HepG2 (cell line): ENCODE results near the gene AKAP7. TPM values are rescaled to one million over a fixed set of nuclear protein-coding genes. Genes with fewer than 3 reads are reported as not detected.

ENCODE experiments used
- ATAC-seq: fragments of 200-7000 bp; cut with Tn5 transposase; 3 replicates; pipeline ENCODE4 v1.9.1; 2020; ENCODE audit warnings: mild to moderate bottlenecking, moderate library complexity
- BruUV-seq: library from RNA; stranded (reverse); fragments of 400-500 nt; replicated peaks from 2 replicates; lab custom pipeline; 2021; lab: Mats Ljungman, UMichigan
- CTCF ChIA-PET: fragments of 300-600 bp; formaldehyde crosslinking; extraction: SDS; loops from one replicate; lab custom pipeline; 2021; ENCODE audit warnings: low total read pairs, inconsistent platforms, low intra/inter-chr PET ratio; lab: Yijun Ruan, JAX
- POLR2A ChIA-PET: fragments of 350-600 bp; sonication (Branson Sonifier 250); formaldehyde crosslinking; loops from one replicate; lab custom pipeline; 2020; ENCODE audit warnings: antibody characterized with exemption, inconsistent platforms; lab: Yijun Ruan, JAX
- DNase-seq: peaks from one replicate; pipeline ENCODE4 v3.0.0-alpha.2; 2015; ENCODE audit warnings: low spot score
- FAIRE-seq: peaks from 3 replicates; lab custom pipeline; 2011; peaks lifted over from hg19 to GRCh38; lab: Jason Lieb, UNC
- H2AFZ ChIP-seq: one replicate; pipeline ENCODE4 v1.6.1; 2011; ENCODE audit warnings: low read length, inconsistent platforms
- H3K27ac ChIP-seq: fragments of 300-600 bp; 3 replicates; pipeline ENCODE4 v1.8.0; 2011; ENCODE audit warnings: mixed run types, mild to moderate bottlenecking, mixed read lengths, low read length, inconsistent platforms; ENCODE audit not compliant: insufficient read depth; ENCODE audit errors: extremely low read length
- H3K27me3 ChIP-seq, 2 experiments: fragments of 200-600 bp in 1 of 2; 2 replicates in 1 of 2; 3 replicates in 1 of 2; pipeline versions ENCODE4 v1.6.0 to v1.8.0; 2011; ENCODE audit warnings: low read length in 2 of 2, mild to moderate bottlenecking in 2 of 2, moderate library complexity in 2 of 2, inconsistent platforms in 1 of 2; ENCODE audit not compliant: insufficient read depth in 2 of 2, control insufficient read depth in 1 of 2
- H3K36me3 ChIP-seq, 2 experiments: fragments of 200-600 bp in 1 of 2; replicated peaks in 1 of 2; 2 replicates in 1 of 2; 3 replicates in 1 of 2; pipeline versions ENCODE4 v1.5.1 to v1.8.0; 2011; ENCODE audit warnings: low read length in 2 of 2, inconsistent platforms in 1 of 2; ENCODE audit not compliant: insufficient read depth in 2 of 2, control insufficient read depth in 1 of 2
- H3K4me1 ChIP-seq: 2 replicates; pipeline ENCODE4 v1.5.1; 2012; ENCODE audit warnings: low read length, inconsistent platforms; ENCODE audit not compliant: insufficient read depth
- H3K4me2 ChIP-seq: 2 replicates; pipeline ENCODE4 v1.6.0; 2011; ENCODE audit warnings: low read depth, low read length, inconsistent platforms
- H3K4me3 ChIP-seq, 3 experiments: fragments of 200-600 bp in 1 of 3; sonication (generic), shearing (Covaris generic) in 1 of 3; replicated peaks in 1 of 3; 2 replicates each; pipeline ENCODE4 v1.5.1; 2011 to 2016; ENCODE audit warnings: low read length in 3 of 3, inconsistent platforms in 2 of 3, low read depth in 2 of 3, mild to moderate bottlenecking in 2 of 3, control low read depth in 1 of 3, mixed read lengths in 1 of 3; ENCODE audit not compliant: insufficient read depth in 1 of 3
- H3K79me2 ChIP-seq: one replicate; pipeline ENCODE4 v1.6.1; 2011; ENCODE audit warnings: low read length, inconsistent platforms; ENCODE audit not compliant: insufficient read depth
- H3K9ac ChIP-seq: 2 replicates; pipeline ENCODE4 v1.6.0; 2011; ENCODE audit warnings: mild to moderate bottlenecking, low read depth, low read length, inconsistent platforms; ENCODE audit not compliant: insufficient read depth
- H3K9me3 ChIP-seq: 2 replicates; pipeline ENCODE4 v1.5.1; 2012; ENCODE audit warnings: mild to moderate bottlenecking, low read length
- H4K20me1 ChIP-seq: 2 replicates; pipeline ENCODE4 v1.6.0; 2011; ENCODE audit warnings: inconsistent platforms, mild to moderate bottlenecking, low read length, moderate library complexity; ENCODE audit not compliant: insufficient read depth
- DZIP1 ChIP-seq: sonication (generic); formaldehyde crosslinking; IDR thresholded peaks from 2 replicates; pipeline ENCODE4 v1.5.0; 2020; ENCODE audit warnings: mild to moderate bottlenecking, missing genetic modification reagents
- NR1H2 ChIP-seq: sonication (generic); formaldehyde crosslinking; IDR thresholded peaks from 2 replicates; pipeline ENCODE4 v1.8.1; 2022; ENCODE audit warnings: low read depth, missing genetic modification reagents, borderline replicate concordance
- POLR2A ChIP-seq, 2 experiments: IDR thresholded peaks; 2 replicates each; pipeline ENCODE4 v1.6.1; 2011; ENCODE audit warnings: low read depth in 2 of 2, low read length in 2 of 2, mild to moderate bottlenecking in 1 of 2, moderate library complexity in 1 of 2; ENCODE audit not compliant: insufficient read depth in 1 of 2
- RAD51 ChIP-seq: fragments of 450-650 bp; IDR thresholded peaks from 2 replicates; pipeline ENCODE4 v1.6.1; 2016; ENCODE audit warnings: borderline replicate concordance
- SALL2 ChIP-seq: sonication (generic); formaldehyde crosslinking; IDR thresholded peaks from 2 replicates; pipeline ENCODE4 v1.8.1; 2023; ENCODE audit warnings: mild to moderate bottlenecking, missing genetic modification reagents, inconsistent platforms
- TCF7L2 ChIP-seq: IDR thresholded peaks from 2 replicates; pipeline ENCODE4 v1.6.1; 2011; ENCODE audit warnings: mild to moderate bottlenecking, low read depth, low read length, moderate library complexity
- TFDP1 ChIP-seq: IDR thresholded peaks from 2 replicates; pipeline ENCODE4 v1.6.1; 2016; ENCODE audit warnings: missing compliant biosample characterization, missing genetic modification reagents, borderline replicate concordance
- TRAFD1 ChIP-seq: sonication (generic); formaldehyde crosslinking; IDR thresholded peaks from 2 replicates; pipeline ENCODE4 v1.5.1; 2020; ENCODE audit warnings: missing genetic modification reagents, mild to moderate bottlenecking, borderline replicate concordance
- ZNF331 ChIP-seq: sonication (generic); formaldehyde crosslinking; IDR thresholded peaks from 2 replicates; pipeline ENCODE4 v1.4.0; 2020; ENCODE audit warnings: missing genetic modification reagents
- ZNF460 ChIP-seq: sonication (generic); formaldehyde crosslinking; IDR thresholded peaks from 2 replicates; pipeline ENCODE4 v1.5.1; 2020; ENCODE audit warnings: missing genetic modification reagents, mild to moderate bottlenecking, borderline replicate concordance
- ZNF549 ChIP-seq: sonication (generic); formaldehyde crosslinking; IDR thresholded peaks from 2 replicates; pipeline ENCODE4 v1.5.0; 2020; ENCODE audit warnings: missing genetic modification reagents
- ZNF558 ChIP-seq: sonication (generic); formaldehyde crosslinking; IDR thresholded peaks from 2 replicates; pipeline ENCODE4 v1.9.0; 2022; ENCODE audit warnings: mild to moderate bottlenecking, missing genetic modification reagents, borderline replicate concordance
- ZNF687 ChIP-seq: sonication (generic); formaldehyde crosslinking; IDR thresholded peaks from 2 replicates; pipeline ENCODE4 v1.5.1; 2020; ENCODE audit warnings: mild to moderate bottlenecking, missing genetic modification reagents, moderate library complexity
- ZNF788 ChIP-seq: sonication (generic); formaldehyde crosslinking; IDR thresholded peaks from 2 replicates; pipeline ENCODE4 v1.5.0; 2020; ENCODE audit warnings: mild to moderate bottlenecking, missing genetic modification reagents, borderline replicate concordance
- ZNF83 ChIP-seq: sonication (generic); formaldehyde crosslinking; IDR thresholded peaks from 2 replicates; pipeline ENCODE4 v1.4.0; 2020; ENCODE audit warnings: missing genetic modification reagents, mild to moderate bottlenecking, borderline replicate concordance
- WGBS: methylation state at CpG from one replicate; pipeline ENCODE4 v1.1.6; 2017; ENCODE audit warnings: low lambda C conversion rate; 5-methylcytosine and 5-hydroxymethylcytosine counted together
- in situ Hi-C: cut with HindIII; loops from 2 replicates; pipeline ENCODE4 v1.10.0; 2017; ENCODE audit warnings: low pct_unique_long_range_greater_than_20kb; ENCODE audit not compliant: extremely low pct_ligation_motif_present
- intact Hi-C: fragments of 100-400 bp; cut with micrococcal nuclease; formaldehyde crosslinking; loops from one replicate; pipeline ENCODE4 v1.10.0; 2022; ENCODE audit not compliant: unreplicated experiment
- polyA plus RNA-seq, 8 experiments: library from polyadenylated mRNA; depleted of rRNA in 3 of 8; stranded (reverse) in 7 of 8; unstranded in 1 of 8; fragments of >200 nt; fragmentation: Illumina TruSeq in 4 of 8; extraction: Trizol in 4 of 8; gene quantifications; 2 replicates each; pipeline versions ENCODE4 v1.2.1 to v1.2.3, GENCODE V29; 2011 to 2016; ENCODE audit warnings: low read depth in 4 of 8, missing spikeins in 1 of 8, mixed read lengths in 1 of 8; ENCODE audit not compliant: insufficient read depth in 1 of 8
- total RNA-seq, 5 experiments: library from RNA; depleted of rRNA; stranded (reverse); fragments of >200 nt; fragmentation: Illumina TruSeq; extraction: Trizol; gene quantifications; 2 replicates each; pipeline ENCODE4 v1.2.3, GENCODE V29; 2016; ENCODE audit warnings: low read depth in 1 of 5

The AKAP7 gene
- total and polyA plus RNA-seq, 2 of the 13 experiments (the other 11 are each of a cell fraction or from before 2014, with no cell fraction given) = 3.6 to 11.7 TPM

GRCh38 chr6:131212024-131212423 is 76.8 kb downstream of the AKAP7 start:
- in situ Hi-C loops = no loop called here
- 97% methylated on average over 5 of the region's 5 CpGs for WGBS
- no peak overlapping the region for H3K4me2 ChIP-seq
- TF ChIP-seq ZNF558 (CRISPR knock-in tag) (no peak), TRAFD1 (no peak), NR1H2 (CRISPR knock-in tag) (no peak), ZNF788 (CRISPR knock-in tag) (no peak), TCF7L2 (no peak), DZIP1 (CRISPR knock-in tag) (no peak), ZNF460 (no peak), TFDP1 (CRISPR knock-in tag) (no peak), RAD51 (no peak), POLR2A (IDR thresholded peaks at IDR 0.05; ENCODE audit: insufficient read depth in 1 of 2, low read depth in 2 of 2, low read length in 2 of 2) (no peak), ZNF687 (CRISPR knock-in tag) (no peak), ZNF549 (CRISPR knock-in tag) (no peak), ZNF83 (CRISPR knock-in tag) (no peak), SALL2 (CRISPR knock-in tag) (no peak), ZNF331 (no peak)

More at GRCh38 chr6:131212024-131212423, 76.8 kb downstream of the AKAP7 start:
- intact Hi-C loops = no loop called here
- ATAC-seq = no peak
- Histone ChIP-seq H3K27me3 (no peaks in the 10 kb centered on the region), H3K79me2 (no peaks in the 10 kb centered on the region), H4K20me1 (no peaks in the 10 kb centered on the region), H3K27ac (no peak overlapping the region), H3K4me3 (no peak overlapping the region), H3K4me1 (no peaks in the 10 kb centered on the region), H2AFZ (no peak overlapping the region), H3K36me3 (no peaks in the 10 kb centered on the region), H3K9ac (no peak overlapping the region), H3K9me3 (no peaks in the 10 kb centered on the region)
- no peak for FAIRE-seq
- ChIA-PET CTCF (no interaction called here), POLR2A (no interaction called here)
- DNase-seq = no peak
- no TSS peak for BruUV-seq
